Activated gamma-delta T cell treated with Interleukin-2 at 50 U/mL for 16 hours (primary cell): ENCODE results near the gene SNX24.
"Not testable (repeated sequence)": the region's sequence is repeated elsewhere in the genome, so short reads cannot be mapped to it uniquely, and the experiment has no call there.

Source experiments
- DNase-seq: peaks from one replicate; pipeline ENCODE4 v3.0.0-alpha.2; 2020

Gene SNX24

DNA sequence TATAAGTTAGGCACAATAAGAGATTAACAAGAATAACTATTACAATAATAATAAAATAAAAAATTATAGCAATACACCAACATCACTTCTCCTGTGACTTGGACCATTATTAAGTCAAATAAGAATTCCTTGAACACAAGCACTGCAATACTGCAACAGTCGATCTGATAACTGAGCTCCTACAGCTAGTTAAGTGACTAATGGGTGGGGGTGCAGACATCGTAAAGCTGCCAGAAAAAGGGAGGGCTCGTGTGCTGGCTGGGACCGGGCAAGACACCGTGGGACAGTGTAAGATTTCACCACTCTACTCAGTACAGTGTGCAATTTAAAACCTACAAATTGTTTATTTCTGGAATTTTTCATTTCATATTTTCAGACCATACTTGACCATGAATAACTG, 78.8 kb downstream of the SNX24 start:
- no peak for DNase-seq

- DNase-seq: no peak
These were observed 79.4 kb downstream of the SNX24 start for GRCh38 chr5:122924719-122925395.

DNA sequence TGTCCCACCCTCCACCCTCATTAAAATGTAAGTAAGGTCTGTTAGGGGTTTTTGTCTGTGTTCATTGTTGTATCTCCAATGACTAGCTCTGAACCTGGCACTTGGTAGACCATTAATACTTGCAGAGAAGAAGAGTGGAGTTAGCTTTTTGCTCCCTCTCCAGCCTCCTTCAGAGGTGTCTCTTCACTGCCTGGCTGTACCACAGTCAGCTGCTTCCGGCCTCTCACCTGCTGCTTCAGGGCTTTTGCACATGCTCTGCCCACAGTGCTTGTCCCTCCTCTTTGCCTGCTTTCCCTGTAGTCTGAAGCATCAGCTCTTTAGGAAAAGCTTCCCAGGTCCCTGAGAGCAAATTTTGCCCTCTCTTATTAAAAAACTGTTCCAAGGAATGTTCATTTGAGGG, 83.6 kb downstream of the SNX24 start:
- no peak for DNase-seq

- DNase-seq: no peak
These were observed 84.6 kb downstream of the SNX24 start for GRCh38 chr5:122929980-122930379.

DNA sequence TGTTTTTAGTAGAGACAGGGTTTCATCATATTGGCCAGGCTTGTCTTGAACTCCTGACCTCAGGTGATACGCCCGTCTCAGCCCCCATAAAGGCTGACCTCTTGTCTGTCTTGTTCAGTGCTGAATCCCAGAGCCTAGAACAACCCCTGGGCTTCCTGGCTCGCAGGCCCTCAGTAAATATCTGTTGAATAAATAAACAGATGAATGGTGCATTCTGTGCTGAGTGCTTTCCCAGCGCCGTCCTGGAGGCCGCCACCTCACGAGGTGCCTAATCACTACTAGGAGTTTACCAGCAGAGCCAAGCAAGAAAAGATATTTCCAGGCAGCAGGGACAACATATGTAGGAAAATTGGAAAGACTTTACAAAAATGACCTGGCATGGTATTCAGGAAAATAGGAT, 88.5 kb downstream of the SNX24 start:
- DNase-seq: no peak

DNA sequence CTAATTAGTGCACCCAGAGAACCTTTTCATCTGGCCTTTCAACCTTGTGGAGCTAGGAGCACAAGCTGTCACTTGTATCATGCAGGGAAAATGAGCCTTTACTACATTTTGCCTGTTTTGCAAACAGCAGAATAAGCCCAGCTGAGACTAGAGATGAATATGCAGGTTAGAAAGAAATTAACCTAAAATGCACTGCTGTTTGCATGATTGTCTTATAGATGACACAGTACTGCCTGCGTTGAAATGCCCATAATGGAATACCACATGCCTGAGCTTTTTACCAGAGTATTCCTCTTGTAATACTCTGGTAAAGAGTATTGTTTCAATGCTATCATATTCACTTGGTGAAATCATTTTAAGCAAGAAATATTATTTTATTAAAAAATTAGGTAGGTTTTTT, 90.7 kb downstream of the SNX24 start:
- no peak for DNase-seq

GRCh38 chr5:122937914-122938313, 92.5 kb downstream of the SNX24 start:
- DNase-seq: no peak

GRCh38 chr5:122940890-122941289, 95.5 kb downstream of the SNX24 start:
- no peak for DNase-seq

DNA sequence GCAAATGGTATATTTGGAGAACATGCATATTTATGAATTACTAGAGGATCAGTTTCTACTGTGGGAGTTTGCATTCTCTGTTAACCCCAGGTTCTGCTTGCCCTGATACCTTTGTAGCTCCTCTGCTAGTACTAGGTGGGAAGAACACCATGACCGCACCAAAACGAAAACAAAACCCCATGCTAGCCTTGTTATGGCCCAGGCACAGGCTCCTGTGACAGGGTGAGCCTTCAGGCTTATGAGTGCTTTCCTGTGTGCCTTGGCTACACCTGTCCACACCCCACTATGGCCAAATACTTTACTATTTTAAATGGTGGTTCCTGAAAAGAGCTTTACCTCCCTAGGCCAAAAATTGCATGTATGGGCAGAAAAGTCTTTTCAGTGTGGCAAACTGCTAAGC, 96.3 kb downstream of the SNX24 start:
- DNase-seq: no peak

- DNase-seq: no peak
These were observed 96.9 kb downstream of the SNX24 start for GRCh38 chr5:122942164-122942914.

GRCh38 chr5:122943050-122943698, 97.8 kb downstream of the SNX24 start:
- DNase-seq: no peak

GRCh38 chr5:122944051-122944450, 98.6 kb downstream of the SNX24 start:
- no peak for DNase-seq

GRCh38 chr5:122947372-122947771, 102.0 kb downstream of the SNX24 start:
- no peak for DNase-seq

DNA sequence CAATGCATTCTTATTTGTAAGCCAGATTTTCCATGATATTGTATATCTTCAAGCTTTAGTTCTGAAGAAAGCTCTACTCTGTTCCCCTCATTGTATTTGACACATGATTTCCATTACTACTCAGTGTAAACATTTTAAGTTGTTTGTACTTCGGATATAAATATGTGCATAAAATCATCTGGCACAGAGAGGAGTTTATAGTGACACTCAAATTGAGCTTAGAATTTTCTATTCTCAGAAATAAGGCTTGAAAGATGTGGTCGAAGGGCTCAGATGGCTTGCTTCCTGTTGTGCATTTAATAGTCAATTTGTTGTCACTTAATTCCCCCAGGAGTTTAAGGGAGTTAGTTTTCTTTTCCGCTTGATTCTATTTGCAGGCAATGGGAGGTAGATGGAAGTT, 102.4 kb downstream of the SNX24 start:
- no peak for DNase-seq

GRCh38 chr5:122948319-122948718, 102.9 kb downstream of the SNX24 start:
- DNase-seq: no peak

GRCh38 chr5:122951658-122952057, 106.2 kb downstream of the SNX24 start:
- no peak for DNase-seq

- DNase-seq: no peak
These were observed 109.3 kb downstream of the SNX24 start for GRCh38 chr5:122954719-122955118.

GRCh38 chr5:122957457-122957856, 112.0 kb downstream of the SNX24 start:
- DNase-seq: no peak

- DNase-seq: no peak
These were observed 114.5 kb downstream of the SNX24 start for GRCh38 chr5:122959740-122960445.

DNA sequence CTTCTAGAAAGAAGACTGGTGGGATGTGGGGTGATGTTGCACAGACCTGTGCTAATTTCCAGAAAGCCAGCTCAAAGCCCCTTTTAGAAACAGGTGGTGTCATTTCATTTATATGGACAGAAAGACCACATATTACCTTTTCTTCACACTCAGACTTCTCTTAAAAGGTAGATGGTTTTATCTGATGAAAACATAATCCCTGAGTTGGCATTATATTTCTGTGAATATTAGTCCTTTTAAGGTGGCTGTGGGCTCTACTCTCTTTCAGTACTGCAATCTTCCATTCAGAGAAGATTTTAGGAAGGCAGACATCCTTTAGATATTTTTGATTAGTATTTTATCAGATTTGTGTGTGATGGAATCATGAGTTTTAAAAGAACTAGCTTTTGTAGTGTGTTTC, 117.9 kb downstream of the SNX24 start:
- no peak for DNase-seq

- no peak for DNase-seq
These were observed 119.7 kb downstream of the SNX24 start for GRCh38 chr5:122965111-122965510.

- no peak for DNase-seq
These were observed 121.7 kb downstream of the SNX24 start for GRCh38 chr5:122967085-122967484.

DNA sequence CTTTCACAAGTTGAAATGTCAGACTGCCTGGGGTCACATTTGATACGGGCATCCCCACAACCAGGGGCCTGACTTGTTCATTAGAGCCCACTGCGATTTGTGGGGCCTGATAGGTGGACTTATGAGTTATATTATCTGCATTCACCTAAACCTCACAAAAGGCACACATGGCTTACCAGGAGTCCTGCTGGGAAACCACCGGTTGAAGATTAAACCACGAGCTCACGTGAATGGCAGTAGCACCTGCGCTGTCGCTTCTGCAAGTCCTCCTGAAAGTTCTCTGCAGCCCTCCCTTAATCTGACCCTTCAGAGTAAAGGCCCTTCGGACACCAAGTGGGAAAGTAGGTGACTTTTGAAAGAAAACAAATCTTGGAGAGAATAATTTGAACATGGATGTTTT, 122.2 kb downstream of the SNX24 start:
- no peak for DNase-seq

GRCh38 chr5:122968056-122968455, 122.6 kb downstream of the SNX24 start:
- DNase-seq: not testable (repeated sequence)
